Adrenal gland (tissue), 12 donors: Measurements from ENCODE around the gene PITPNB. TPM values are rescaled to one million over a fixed set of nuclear protein-coding genes. Genes with fewer than 3 reads are reported as not detected.
A peak's percentile ranks its signal among the peaks of the same experiment; 100 is the strongest.

ENCODE experiments used
- DNase-seq, 7 donors: peaks; one replicate each; pipeline ENCODE4 v3.0.0-alpha.2; 2019 to 2020
- H3K27ac ChIP-seq, 5 donors: fragments of 200-600 bp; sonication (generic) in 4 of 5; 1 replicate in 3 of 5; 2 replicates in 2 of 5; pipeline versions ENCODE4 v1.5.1 to v1.8.0; 2016 to 2020; ENCODE audit warnings: mild to moderate bottlenecking in 1 of 5
- H3K27me3 ChIP-seq: fragments of 200-600 bp; 2 replicates; pipeline ENCODE4 v1.8.0; 2021
- H3K36me3 ChIP-seq, 2 donors: fragments of 200-600 bp; replicated peaks in 1 of 2; 1 replicate in 1 of 2; 2 replicates in 1 of 2; pipeline versions ENCODE4 v1.5.1 to v1.8.0; 2018 to 2022
- H3K4me1 ChIP-seq, 2 donors: fragments of 200-600 bp; replicated peaks in 1 of 2; 1 replicate in 1 of 2; 2 replicates in 1 of 2; pipeline versions ENCODE4 v1.5.1 to v1.8.0; 2018 to 2021
- H3K4me3 ChIP-seq, 4 donors: fragments of 200-600 bp; sonication (generic) in 3 of 4; one replicate each; pipeline ENCODE4 v1.5.1; 2016 to 2018
- H3K9me3 ChIP-seq, 3 donors: fragments of 200-600 bp; sonication (generic) in 1 of 3; replicated peaks in 1 of 3; 1 replicate in 2 of 3; 2 replicates in 1 of 3; pipeline versions ENCODE4 v1.5.1 to v1.8.0; 2016 to 2021
- POLR2A ChIP-seq, 2 donors: fragments of 450-650 bp; IDR thresholded peaks; one replicate each; pipeline ENCODE4 v1.6.1; 2017; ENCODE audit warnings: antibody characterized with exemption in 2 of 2, mild to moderate bottlenecking in 2 of 2, moderate library complexity in 1 of 2
- WGBS, 4 donors: extraction: QIAGEN DNeasy Blood & Tissue Kit in 2 of 4; methylation state at CpG; one replicate each; pipeline versions ENCODE4 v1.1.5 to v1.1.7; 2013 to 2017; 5-methylcytosine and 5-hydroxymethylcytosine counted together
- intact Hi-C, 2 donors: fragments of 100-400 bp; cut with DNase I; formaldehyde crosslinking; loops; one replicate each; pipeline versions ENCODE4 v1.14.1 to v1.15.0; 2022 to 2023
- polyA plus RNA-seq, 3 donors: library from polyadenylated mRNA; stranded (reverse); fragments of 200-250 nt in 2 of 3; fragments of 350-450 nt in 1 of 3; fragmentation: Illumina TruSeq in 1 of 3; extraction: RNeasy Lipid Tissue Mini Kit (QIAGEN cat#74804) in 1 of 3; gene quantifications; one replicate each; pipeline ENCODE4 v1.2.3, GENCODE V29; 2013 to 2014
- total RNA-seq, 9 donors: library from RNA; depleted of rRNA in 4 of 9; stranded (reverse); fragments of >200 nt in 4 of 9; fragments of 120-200 nt in 1 of 9; fragmentation: NEBNext Ultra II Directional in 1 of 9; extraction: Animal tissue kit (Norgen Biotek cat#: 25700) in 1 of 9; gene quantifications; one replicate each; pipeline versions ENCODE4 v1.1.0 to v1.2.4, GENCODE V29; 2013 to 2023
- TF ChIP-seq, protein P1 (sequence below), 6 experiments: fragments of 450-650 bp in 4 of 6; fragments of 200-600 bp in 2 of 6; sonication (generic) in 1 of 6; IDR thresholded peaks; 1 replicate in 5 of 6; 2 replicates in 1 of 6; pipeline versions ENCODE4 v1.5.1 to v1.8.0; 2016 to 2021; ENCODE audit warnings: antibody characterized with exemption in 6 of 6, mild to moderate bottlenecking in 2 of 6, moderate library complexity in 1 of 6
- donor health status: healthy with polysubstance abuse.
- donor health status: Bipolar disorder and iron deficiency.
- donor health status: DM: yes; HTN: yes; CAD: no.
- donor health status: DM: no; HTN: no; CAD: no.
- donor health status: DM: no; HTN: no; CAD: no.
- donor health status: DM: yes; HTN: yes; CAD: no.

Gene PITPNB
- total and polyA plus RNA-seq, 12 donors: 16.8 to 69.0 (median 27.6) TPM

DNA sequence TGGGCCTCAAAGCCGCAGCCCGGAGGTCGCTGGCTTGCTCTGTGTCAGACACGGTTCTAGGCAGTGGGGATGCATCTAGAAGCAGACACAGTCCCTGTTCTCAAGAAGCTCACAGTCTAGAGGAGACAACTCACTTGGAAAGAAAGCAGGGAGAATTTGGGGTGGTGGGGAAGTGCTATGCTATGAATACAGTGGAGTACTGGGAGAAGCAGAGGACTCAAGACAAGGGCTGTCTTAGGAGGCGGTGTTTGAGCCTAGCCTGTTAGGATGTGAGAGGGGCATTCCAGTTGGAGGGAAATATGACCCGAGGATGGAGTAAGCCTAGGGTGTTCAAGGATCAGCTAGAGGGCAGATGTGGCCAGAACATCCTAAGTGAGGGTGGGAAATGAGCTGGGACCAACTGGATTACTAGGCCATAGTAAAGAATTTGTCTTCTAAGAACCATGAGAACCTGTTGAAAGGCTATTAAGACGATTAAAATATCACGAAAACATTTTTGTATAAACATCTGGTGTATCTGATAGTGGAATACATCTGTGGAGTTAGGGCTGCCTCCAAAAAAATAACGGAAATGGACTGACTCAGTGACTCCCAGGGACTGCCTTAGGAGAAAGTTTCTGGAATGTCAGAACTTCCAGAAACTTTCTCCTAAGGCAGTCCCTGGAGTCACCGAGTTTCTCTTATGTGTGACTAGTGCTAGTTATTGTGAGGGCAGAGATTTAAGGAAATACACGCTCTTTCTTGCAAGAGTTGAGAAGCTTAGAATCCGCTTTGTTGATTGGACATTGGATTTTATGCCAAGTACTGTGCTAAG lies 1.1 kb upstream of the PITPNB start:
- intact Hi-C loops: no loop called here
- Histone ChIP-seq H3K27me3 (no peaks in the 10 kb centered on the region), H3K27ac (peak overlapping the region; percentile 82 to 99 (median 93)), H3K4me3 (peak overlapping the region; percentile 1 to 94 (median 84)), H3K36me3 (no peaks in the 10 kb centered on the region), H3K9me3 (no peaks in the 10 kb centered on the region), H3K4me1 (peaks cover 9 to 49% of the 10 kb centered on the region in 2 donors)
- peak in 5 of 7 donors; percentile 15 to 63 (median 23) for DNase-seq
- no peak for TF ChIP-seq POLR2A (IDR thresholded peaks at IDR 0.05)
- TF ChIP-seq, protein P1, sequence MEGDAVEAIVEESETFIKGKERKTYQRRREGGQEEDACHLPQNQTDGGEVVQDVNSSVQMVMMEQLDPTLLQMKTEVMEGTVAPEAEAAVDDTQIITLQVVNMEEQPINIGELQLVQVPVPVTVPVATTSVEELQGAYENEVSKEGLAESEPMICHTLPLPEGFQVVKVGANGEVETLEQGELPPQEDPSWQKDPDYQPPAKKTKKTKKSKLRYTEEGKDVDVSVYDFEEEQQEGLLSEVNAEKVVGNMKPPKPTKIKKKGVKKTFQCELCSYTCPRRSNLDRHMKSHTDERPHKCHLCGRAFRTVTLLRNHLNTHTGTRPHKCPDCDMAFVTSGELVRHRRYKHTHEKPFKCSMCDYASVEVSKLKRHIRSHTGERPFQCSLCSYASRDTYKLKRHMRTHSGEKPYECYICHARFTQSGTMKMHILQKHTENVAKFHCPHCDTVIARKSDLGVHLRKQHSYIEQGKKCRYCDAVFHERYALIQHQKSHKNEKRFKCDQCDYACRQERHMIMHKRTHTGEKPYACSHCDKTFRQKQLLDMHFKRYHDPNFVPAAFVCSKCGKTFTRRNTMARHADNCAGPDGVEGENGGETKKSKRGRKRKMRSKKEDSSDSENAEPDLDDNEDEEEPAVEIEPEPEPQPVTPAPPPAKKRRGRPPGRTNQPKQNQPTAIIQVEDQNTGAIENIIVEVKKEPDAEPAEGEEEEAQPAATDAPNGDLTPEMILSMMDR (IDR thresholded peaks at IDR 0.05): no peak
- 31 to 42% (median 36%) methylated on average over 12 of the region's 12 CpGs for WGBS, 4 donors

GRCh38 chr22:27918341-27919221 lies 475 bp downstream of the PITPNB start:
- 0 to 1% (median 0%) methylated on average over 21 to 60 of the region's 60 CpGs for WGBS, 4 donors
- H3K9me3 ChIP-seq: no peaks in the 10 kb centered on the region
- no peaks in the 10 kb centered on the region for H3K36me3 ChIP-seq
- H3K4me1 ChIP-seq: peaks cover 15 to 65% of the 10 kb centered on the region in 2 donors
- H3K4me3 ChIP-seq: peak overlapping the region; percentile 28 to 94 (median 90)
- H3K27me3 ChIP-seq: no peaks in the 10 kb centered on the region
- H3K27ac ChIP-seq: peak overlapping the region; percentile 55 to 99 (median 85)
- TF ChIP-seq, protein P1 (IDR thresholded peaks at IDR 0.05): no peak
- peak in 1 of 2 donors; percentile 14 for TF ChIP-seq POLR2A (IDR thresholded peaks at IDR 0.05)
- peak; percentile 48 to 71 (median 57) for DNase-seq
- intact Hi-C loops: no loop called here

DNA sequence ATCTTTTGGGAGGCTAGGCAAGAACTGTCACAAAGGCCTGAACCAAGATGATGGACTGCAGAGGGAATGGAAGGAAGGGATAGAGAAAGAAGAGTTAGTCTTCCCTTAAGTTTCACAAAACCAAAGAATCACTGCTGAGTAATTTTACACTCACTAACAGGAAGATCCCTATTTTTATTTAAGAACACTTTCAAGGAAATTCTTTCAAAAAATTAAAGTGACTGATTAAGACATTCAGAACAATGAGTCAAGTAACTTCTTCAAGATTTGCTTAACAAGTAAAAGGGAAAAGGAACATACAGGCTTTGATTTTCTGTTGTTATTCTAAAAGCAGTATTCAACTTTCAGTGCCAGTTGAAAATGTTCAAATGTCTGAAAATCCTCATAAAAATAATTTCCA lies 3.1 kb downstream of the PITPNB start:
- DNase-seq: no peak
- no peaks in the 10 kb centered on the region for H3K36me3 ChIP-seq
- no peak for TF ChIP-seq POLR2A (IDR thresholded peaks at IDR 0.05)
- TF ChIP-seq, protein P1 (IDR thresholded peaks at IDR 0.05): no peak
- intact Hi-C loops: no loop called here
- H3K4me3 ChIP-seq: no peak overlapping the region
- H3K9me3 ChIP-seq: no peaks in the 10 kb centered on the region
- H3K4me1 ChIP-seq: peaks cover 22 to 84% of the 10 kb centered on the region in 2 donors
- H3K27ac ChIP-seq: no peak overlapping the region
- no peaks in the 10 kb centered on the region for H3K27me3 ChIP-seq

DNA sequence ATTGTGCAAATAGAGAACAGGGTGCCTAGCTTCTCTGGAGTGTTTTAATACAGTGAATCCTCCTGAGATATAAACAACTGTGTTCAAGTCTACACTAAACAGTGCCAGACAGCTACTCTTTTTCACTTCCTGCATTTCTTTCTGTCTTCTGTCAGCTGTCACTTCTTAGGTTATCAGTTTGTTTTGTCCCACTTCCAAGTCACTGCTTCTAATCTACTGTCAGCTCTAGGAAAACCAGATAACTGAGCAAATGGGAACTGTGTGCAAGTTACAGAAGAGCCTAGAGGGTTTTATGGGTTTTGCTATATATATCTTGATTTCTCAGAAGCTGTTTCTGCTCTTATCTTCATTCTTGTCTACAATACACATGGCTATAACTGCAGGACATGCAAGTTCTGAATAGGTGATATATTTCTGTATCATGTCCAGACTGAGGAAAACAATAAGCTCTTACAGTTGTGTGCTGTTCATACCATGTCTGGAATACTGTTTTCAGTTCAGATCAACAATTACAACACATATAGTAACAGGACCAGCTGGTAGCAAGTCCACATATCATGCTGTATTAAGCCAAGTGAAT lies 5.8 kb downstream of the PITPNB start:
- peak overlapping the region in 2 of 5 donors; percentile 28 to 29 for H3K27ac ChIP-seq
- TF ChIP-seq POLR2A (IDR thresholded peaks at IDR 0.05): no peak
- TF ChIP-seq, protein P1 (IDR thresholded peaks at IDR 0.05): no peak
- no peak for DNase-seq

More for the DNA sequence above, 5.8 kb downstream of the PITPNB start:
- intact Hi-C loops: no loop called here
- Histone ChIP-seq H3K4me1 (peaks cover 22 to 69% of the 10 kb centered on the region in 2 donors), H3K4me3 (no peak overlapping the region), H3K36me3 (peaks cover 0 to 15% of the 10 kb centered on the region in 2 donors), H3K27me3 (no peaks in the 10 kb centered on the region), H3K9me3 (no peaks in the 10 kb centered on the region)
